Mesendoderm (in vitro differentiated cells): ENCODE results near the gene NUDT1.

Source experiments
- DNase-seq: peaks from one replicate; pipeline ENCODE4 v3.0.0; 2013
- H2AK5ac ChIP-seq: 2 replicates; pipeline ENCODE4 v1.6.1; 2013; ENCODE audit warnings: low read length, inconsistent platforms
- H2BK120ac ChIP-seq: 2 replicates; pipeline ENCODE4 v1.6.1; 2013; ENCODE audit warnings: low read depth, mild to moderate bottlenecking, low read length, moderate library complexity, mixed read lengths
- H2BK15ac ChIP-seq: replicated peaks from 2 replicates; pipeline ENCODE4 v1.6.1; 2013; ENCODE audit warnings: low read depth, mild to moderate bottlenecking, moderate library complexity
- H2BK5ac ChIP-seq: 2 replicates; pipeline ENCODE4 v1.6.1; 2013; ENCODE audit warnings: low read length, inconsistent platforms
- H3K18ac ChIP-seq: 2 replicates; pipeline ENCODE4 v1.6.1; 2013; ENCODE audit warnings: mild to moderate bottlenecking, low read length, mixed read lengths
- H3K23ac ChIP-seq: one replicate; pipeline ENCODE4 v1.6.1; 2013; ENCODE audit warnings: low read length
- H3K27ac ChIP-seq: 2 replicates; pipeline ENCODE4 v1.5.1; 2013; ENCODE audit warnings: low read depth, mild to moderate bottlenecking, inconsistent platforms, low read length, moderate library complexity
- H3K27me3 ChIP-seq: 2 replicates; pipeline ENCODE4 v1.6.1; 2013; ENCODE audit warnings: low read length, control low read depth, mild to moderate bottlenecking, inconsistent platforms; ENCODE audit not compliant: insufficient read depth, poor library complexity
- H3K36me3 ChIP-seq: 2 replicates; pipeline ENCODE4 v1.6.1; 2013; ENCODE audit warnings: low read length, inconsistent platforms; ENCODE audit not compliant: control insufficient read depth, insufficient read depth
- H3K4ac ChIP-seq: one replicate; pipeline ENCODE4 v1.6.1; 2013; ENCODE audit warnings: low read depth, mild to moderate bottlenecking, low read length, moderate library complexity
- H3K4me1 ChIP-seq: 2 replicates; pipeline ENCODE4 v1.6.1; 2013; ENCODE audit warnings: low read depth, low read length, inconsistent platforms; ENCODE audit not compliant: control insufficient read depth
- H3K4me2 ChIP-seq: 2 replicates; pipeline ENCODE4 v1.6.1; 2013; ENCODE audit warnings: low read length
- H3K4me3 ChIP-seq: 2 replicates; pipeline ENCODE4 v1.5.1; 2013; ENCODE audit warnings: mild to moderate bottlenecking, low read length
- H3K56ac ChIP-seq: one replicate; pipeline ENCODE4 v1.6.1; 2013; ENCODE audit warnings: low read length
- H3K79me1 ChIP-seq: 2 replicates; pipeline ENCODE4 v1.6.1; 2013; ENCODE audit warnings: low read length, inconsistent platforms
- H3K79me2 ChIP-seq: 2 replicates; pipeline ENCODE4 v1.6.1; 2013; ENCODE audit warnings: mild to moderate bottlenecking, low read length; ENCODE audit not compliant: control insufficient read depth, insufficient read depth
- H3K9ac ChIP-seq: 2 replicates; pipeline ENCODE4 v1.6.1; 2013; ENCODE audit warnings: low read length, inconsistent platforms
- H4K5ac ChIP-seq: one replicate; pipeline ENCODE4 v1.6.1; 2013; ENCODE audit warnings: low read length
- H4K8ac ChIP-seq: one replicate; pipeline ENCODE4 v1.6.1; 2013; ENCODE audit warnings: low read depth, mild to moderate bottlenecking, control low read depth, low read length, moderate library complexity
- WGBS: extraction: QIAGEN DNeasy Blood & Tissue Kit; methylation state at CpG from one replicate; pipeline ENCODE4 v1.1.7; 2013; ENCODE audit warnings: low lambda C conversion rate, missing lambda C conversion rate; ENCODE audit not compliant: insufficient coverage; ENCODE audit errors: extremely low coverage; 5-methylcytosine and 5-hydroxymethylcytosine counted together

NUDT1 gene

GRCh38 chr7:2202901-2203765 is 38.9 kb upstream of the NUDT1 start:
- H3K4me3 ChIP-seq = no peak overlapping the region
- no peak overlapping the region for H4K5ac ChIP-seq
- H3K4me1 ChIP-seq = no peaks in the 10 kb centered on the region
- H4K8ac ChIP-seq = no peak overlapping the region
- H3K27ac ChIP-seq = no peak overlapping the region
- no peak overlapping the region for H2AK5ac ChIP-seq
- no peak overlapping the region for H3K56ac ChIP-seq
- DNase-seq = no peak
- no peak overlapping the region for H2BK5ac ChIP-seq
- no peak overlapping the region for H3K18ac ChIP-seq
- H3K9ac ChIP-seq = no peak overlapping the region
- H3K23ac ChIP-seq = no peak overlapping the region
- H2BK15ac ChIP-seq = no peak overlapping the region
- WGBS = no CpG with 5 or more reads among the region's 20 CpGs
- no peaks in the 10 kb centered on the region for H3K79me1 ChIP-seq
- H3K4me2 ChIP-seq = no peak overlapping the region
- H3K4ac ChIP-seq = no peak overlapping the region
- H3K27me3 ChIP-seq = no peaks in the 10 kb centered on the region
- H3K79me2 ChIP-seq = no peaks in the 10 kb centered on the region
- H2BK120ac ChIP-seq = no peak overlapping the region
- peaks cover 6% of the 10 kb centered on the region for H3K36me3 ChIP-seq

GRCh38 chr7:2203766-2204300 is 38.2 kb upstream of the NUDT1 start:
- H3K79me2 ChIP-seq = no peaks in the 10 kb centered on the region
- H3K4me2 ChIP-seq = no peak overlapping the region
- H3K27me3 ChIP-seq = no peaks in the 10 kb centered on the region
- no peak overlapping the region for H3K4ac ChIP-seq
- no peak overlapping the region for H2BK5ac ChIP-seq
- no peak overlapping the region for H3K18ac ChIP-seq
- no peak overlapping the region for H3K56ac ChIP-seq
- H2BK120ac ChIP-seq = no peak overlapping the region
- H4K8ac ChIP-seq = no peak overlapping the region
- peaks cover 2% of the 10 kb centered on the region for H3K79me1 ChIP-seq
- H4K5ac ChIP-seq = no peak overlapping the region
- no peak for DNase-seq
- WGBS = no CpG with 5 or more reads among the region's 13 CpGs
- H2BK15ac ChIP-seq = no peak overlapping the region
- H3K36me3 ChIP-seq = peaks cover 10% of the 10 kb centered on the region
- no peaks in the 10 kb centered on the region for H3K4me1 ChIP-seq
- H3K9ac ChIP-seq = no peak overlapping the region
- no peak overlapping the region for H2AK5ac ChIP-seq
- H3K4me3 ChIP-seq = no peak overlapping the region
- no peak overlapping the region for H3K23ac ChIP-seq
- no peak overlapping the region for H3K27ac ChIP-seq

DNA sequence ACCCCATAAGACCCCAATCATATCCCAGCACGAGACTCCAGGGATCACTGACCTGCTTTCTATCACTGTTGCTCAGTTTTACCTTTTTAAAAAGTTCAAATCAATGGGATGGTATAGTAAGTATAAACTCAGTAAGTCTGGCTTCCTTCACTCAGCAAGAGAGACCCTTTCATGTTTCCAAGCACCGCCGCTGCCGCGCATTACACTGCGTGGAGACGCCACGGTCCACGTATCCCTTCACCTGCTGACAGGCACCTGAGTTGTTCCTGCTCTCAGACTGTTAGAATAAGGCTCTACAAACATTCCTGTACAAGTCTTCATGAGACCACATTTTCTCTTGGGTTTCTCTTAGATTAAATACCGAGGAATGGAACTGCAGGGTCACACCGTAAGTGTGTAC is 37.6 kb upstream of the NUDT1 start:
- H3K4me3 ChIP-seq = no peak overlapping the region
- H3K79me1 ChIP-seq = peaks cover 3% of the 10 kb centered on the region
- no peak overlapping the region for H4K8ac ChIP-seq
- no peaks in the 10 kb centered on the region for H3K4me1 ChIP-seq
- H3K79me2 ChIP-seq = no peaks in the 10 kb centered on the region
- no peak overlapping the region for H2AK5ac ChIP-seq
- no peak overlapping the region for H3K56ac ChIP-seq
- no peak overlapping the region for H3K23ac ChIP-seq
- no peak overlapping the region for H3K4ac ChIP-seq
- no peaks in the 10 kb centered on the region for H3K27me3 ChIP-seq
- H2BK5ac ChIP-seq = no peak overlapping the region
- no peak for DNase-seq
- no peak overlapping the region for H3K27ac ChIP-seq
- peaks cover 8% of the 10 kb centered on the region for H3K36me3 ChIP-seq
- H4K5ac ChIP-seq = no peak overlapping the region
- no peak overlapping the region for H3K4me2 ChIP-seq
- WGBS = no CpG with 5 or more reads among the region's 11 CpGs
- H2BK120ac ChIP-seq = no peak overlapping the region
- no peak overlapping the region for H3K9ac ChIP-seq
- no peak overlapping the region for H3K18ac ChIP-seq
- H2BK15ac ChIP-seq = no peak overlapping the region

DNA sequence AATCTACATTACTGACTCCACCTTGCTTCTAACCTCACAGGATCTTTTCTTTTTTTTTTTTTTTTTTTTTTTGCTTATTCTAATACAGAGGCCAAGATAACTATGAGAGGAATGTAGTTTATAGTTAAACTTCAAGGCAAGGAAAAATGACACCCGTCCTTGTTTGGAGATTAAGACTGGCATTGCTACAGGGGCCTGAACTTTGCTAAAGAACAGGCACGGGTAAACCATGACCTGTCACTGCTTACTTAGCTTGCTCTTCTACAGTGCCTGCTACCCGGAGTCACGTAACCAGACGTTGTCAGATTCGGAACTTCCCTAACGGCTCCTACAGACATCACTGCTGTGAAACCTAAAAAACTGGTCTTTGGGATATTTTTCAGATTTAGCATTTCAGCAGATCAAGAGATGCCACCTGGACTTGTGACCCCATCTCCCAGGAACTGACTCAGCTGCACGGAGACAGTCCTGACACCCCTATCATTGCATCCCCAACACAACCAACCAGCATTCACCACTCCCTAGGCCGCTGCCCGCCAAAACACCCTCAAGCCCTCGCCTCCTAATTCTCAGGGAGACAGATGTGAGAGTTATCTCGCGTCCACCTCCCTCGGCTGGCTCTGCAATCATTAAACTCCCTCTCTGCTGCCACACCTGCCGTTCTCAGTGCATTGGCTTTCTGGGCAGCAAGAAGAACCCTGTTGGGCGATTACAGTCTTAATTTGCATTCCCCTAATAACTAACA is 36.8 kb upstream of the NUDT1 start:
- Histone ChIP-seq H2BK120ac (no peak overlapping the region), H3K27ac (no peak overlapping the region), H3K23ac (no peak overlapping the region), H3K9ac (no peak overlapping the region), H4K5ac (no peak overlapping the region), H2BK5ac (no peak overlapping the region), H3K4me2 (no peak overlapping the region), H3K4ac (no peak overlapping the region), H3K56ac (no peak overlapping the region), H3K18ac (no peak overlapping the region), H3K4me1 (no peaks in the 10 kb centered on the region), H3K79me2 (no peaks in the 10 kb centered on the region), H4K8ac (no peak overlapping the region), H2BK15ac (no peak overlapping the region), H3K36me3 (peaks cover 8% of the 10 kb centered on the region), H2AK5ac (no peak overlapping the region), H3K79me1 (peaks cover 3% of the 10 kb centered on the region), H3K4me3 (no peak overlapping the region), H3K27me3 (no peaks in the 10 kb centered on the region)
- WGBS = no CpG with 5 or more reads among the region's 16 CpGs
- DNase-seq = no peak

- Histone ChIP-seq H2BK15ac (no peak overlapping the region), H3K27me3 (no peaks in the 10 kb centered on the region), H3K56ac (no peak overlapping the region), H2BK120ac (no peak overlapping the region), H4K8ac (no peak overlapping the region), H3K18ac (no peak overlapping the region), H3K4me1 (no peaks in the 10 kb centered on the region), H3K4me3 (no peak overlapping the region), H3K9ac (no peak overlapping the region), H3K79me1 (peaks cover 3% of the 10 kb centered on the region), H3K36me3 (peaks cover 11% of the 10 kb centered on the region), H3K23ac (no peak overlapping the region), H4K5ac (no peak overlapping the region), H3K27ac (no peak overlapping the region), H3K79me2 (no peaks in the 10 kb centered on the region), H2AK5ac (no peak overlapping the region), H3K4ac (no peak overlapping the region), H3K4me2 (no peak overlapping the region), H2BK5ac (no peak overlapping the region)
- no peak for DNase-seq
- no CpG with 5 or more reads among the region's 16 CpGs for WGBS
Observed at GRCh38 chr7:2208712-2209111, 33.3 kb upstream of the NUDT1 start.
